ENCODE measurements around the gene SLC5A2.
"Not testable (repeated sequence)": the region's sequence is repeated elsewhere in the genome, so short reads cannot be mapped to it uniquely, and the experiment has no call there.

GRCh38 chr16:31484048-31484447 is 1.1 kb downstream of the SLC5A2 start:
- TF ChIP-seq, protein P1, sequence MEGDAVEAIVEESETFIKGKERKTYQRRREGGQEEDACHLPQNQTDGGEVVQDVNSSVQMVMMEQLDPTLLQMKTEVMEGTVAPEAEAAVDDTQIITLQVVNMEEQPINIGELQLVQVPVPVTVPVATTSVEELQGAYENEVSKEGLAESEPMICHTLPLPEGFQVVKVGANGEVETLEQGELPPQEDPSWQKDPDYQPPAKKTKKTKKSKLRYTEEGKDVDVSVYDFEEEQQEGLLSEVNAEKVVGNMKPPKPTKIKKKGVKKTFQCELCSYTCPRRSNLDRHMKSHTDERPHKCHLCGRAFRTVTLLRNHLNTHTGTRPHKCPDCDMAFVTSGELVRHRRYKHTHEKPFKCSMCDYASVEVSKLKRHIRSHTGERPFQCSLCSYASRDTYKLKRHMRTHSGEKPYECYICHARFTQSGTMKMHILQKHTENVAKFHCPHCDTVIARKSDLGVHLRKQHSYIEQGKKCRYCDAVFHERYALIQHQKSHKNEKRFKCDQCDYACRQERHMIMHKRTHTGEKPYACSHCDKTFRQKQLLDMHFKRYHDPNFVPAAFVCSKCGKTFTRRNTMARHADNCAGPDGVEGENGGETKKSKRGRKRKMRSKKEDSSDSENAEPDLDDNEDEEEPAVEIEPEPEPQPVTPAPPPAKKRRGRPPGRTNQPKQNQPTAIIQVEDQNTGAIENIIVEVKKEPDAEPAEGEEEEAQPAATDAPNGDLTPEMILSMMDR (IDR thresholded peaks at IDR 0.05): not testable (repeated sequence)
- TF ChIP-seq ZFP36 (IDR thresholded peaks at IDR 0.05; ENCODE audit: borderline replicate concordance, partially characterized antibody): not testable (repeated sequence)
